Osteoblast (primary cell): ENCODE measurements around the gene HECTD3. TPM values are rescaled to one million over a fixed set of nuclear protein-coding genes. Genes with fewer than 3 reads are reported as not detected.

Experiments
- DNase-seq: peaks from one replicate; pipeline ENCODE4 v3.0.0; 2011; ENCODE audit warnings: low spot score, mixed read lengths; ENCODE audit not compliant: insufficient read length; ENCODE audit errors: missing footprints
- H2AFZ ChIP-seq: 2 replicates; pipeline ENCODE4 v1.6.0; 2011; ENCODE audit warnings: mild to moderate bottlenecking, low read length
- H3K27ac ChIP-seq: 2 replicates; pipeline ENCODE4 v1.5.1; 2011; ENCODE audit warnings: mild to moderate bottlenecking, low read depth, low read length, moderate library complexity
- H3K27me3 ChIP-seq: 2 replicates; pipeline ENCODE4 v1.6.0; 2012; ENCODE audit warnings: mild to moderate bottlenecking, control low read depth, inconsistent platforms, low read length, moderate library complexity; ENCODE audit not compliant: insufficient read depth
- H3K36me3 ChIP-seq: 2 replicates; pipeline ENCODE4 v1.5.1; 2011; ENCODE audit warnings: mild to moderate bottlenecking, low read length, control low read depth, moderate library complexity; ENCODE audit not compliant: insufficient read depth
- H3K4me1 ChIP-seq: 2 replicates; pipeline ENCODE4 v1.5.1; 2011; ENCODE audit warnings: mild to moderate bottlenecking, low read length, control low read depth, moderate library complexity; ENCODE audit not compliant: insufficient read depth
- H3K4me2 ChIP-seq: 2 replicates; pipeline ENCODE4 v1.6.0; 2011; ENCODE audit warnings: mild to moderate bottlenecking, low read length; ENCODE audit not compliant: insufficient read depth
- H3K4me3 ChIP-seq: fragments of 200-600 bp; sonication (generic); 3 replicates; pipeline ENCODE4 v1.5.1; 2012; ENCODE audit warnings: mild to moderate bottlenecking, low read length, inconsistent platforms; ENCODE audit not compliant: insufficient read depth
- H3K79me2 ChIP-seq: 2 replicates; pipeline ENCODE4 v1.6.0; 2012; ENCODE audit warnings: mild to moderate bottlenecking, low read length, control low read depth, inconsistent platforms; ENCODE audit not compliant: insufficient read depth
- H3K9me3 ChIP-seq: 2 replicates; pipeline ENCODE4 v1.5.1; 2011; ENCODE audit warnings: low read depth, low read length, control low read depth
- H4K20me1 ChIP-seq: 2 replicates; pipeline ENCODE4 v1.6.0; 2012; ENCODE audit warnings: mild to moderate bottlenecking, low read length, control low read depth; ENCODE audit not compliant: insufficient read depth
- CTCF ChIP-seq: IDR thresholded peaks from 2 replicates; pipeline ENCODE4 v1.5.1; 2011; ENCODE audit warnings: mild to moderate bottlenecking, low read depth, low read length, moderate library complexity; ENCODE audit errors: extremely low read depth
- total RNA-seq: library from RNA; depleted of rRNA; stranded (reverse); fragments of >200 nt; gene quantifications from 2 replicates; pipeline ENCODE4 v1.2.3, GENCODE V29; 2012

Gene HECTD3
- total RNA-seq, 1 donor = 26.1 TPM

DNA sequence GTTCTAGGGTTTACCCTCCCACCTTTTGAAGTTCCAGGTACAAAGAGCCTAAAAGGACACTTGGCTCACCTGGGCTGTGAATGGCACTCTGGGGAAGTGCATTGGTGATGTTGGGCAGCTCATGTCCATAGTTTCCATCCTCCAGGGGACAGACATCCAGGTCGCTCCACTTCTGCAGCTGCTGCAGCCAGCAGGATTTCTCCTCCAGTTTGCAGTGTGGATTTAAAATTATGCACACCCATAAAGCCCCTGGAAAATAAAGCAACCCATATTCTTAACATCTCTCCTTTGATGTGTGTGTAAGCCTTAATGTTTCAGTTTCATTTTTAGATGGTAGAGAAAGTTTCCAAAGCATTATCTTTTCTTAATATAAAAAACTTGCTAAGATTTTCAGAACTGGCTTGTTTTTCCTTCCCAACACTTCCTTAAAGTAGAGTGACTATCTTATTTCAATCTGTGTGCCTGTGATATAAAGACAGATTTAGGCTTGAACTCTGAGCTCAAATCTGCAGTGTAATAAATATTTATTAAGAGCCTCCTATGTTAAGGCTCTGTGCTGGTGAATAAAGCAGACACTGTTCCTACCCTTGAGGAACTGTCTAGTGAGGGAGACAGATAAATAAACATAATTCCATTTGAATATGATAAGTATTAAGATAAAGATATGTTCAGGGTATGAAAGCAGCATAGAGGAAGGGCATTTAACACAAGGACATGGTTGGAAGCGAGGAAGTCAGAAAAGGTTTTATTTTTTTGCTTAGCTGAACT lies 40.1 kb upstream of the HECTD3 start:
- Histone ChIP-seq H3K4me2 (no peak overlapping the region), H3K36me3 (no peaks in the 10 kb centered on the region), H3K79me2 (no peaks in the 10 kb centered on the region), H3K27me3 (no peaks in the 10 kb centered on the region), H3K4me3 (no peak overlapping the region), H3K4me1 (no peaks in the 10 kb centered on the region), H3K27ac (no peak overlapping the region), H3K9me3 (no peaks in the 10 kb centered on the region), H4K20me1 (no peaks in the 10 kb centered on the region), H2AFZ (no peak overlapping the region)
- TF ChIP-seq CTCF = no peak
- DNase-seq = no peak

DNA sequence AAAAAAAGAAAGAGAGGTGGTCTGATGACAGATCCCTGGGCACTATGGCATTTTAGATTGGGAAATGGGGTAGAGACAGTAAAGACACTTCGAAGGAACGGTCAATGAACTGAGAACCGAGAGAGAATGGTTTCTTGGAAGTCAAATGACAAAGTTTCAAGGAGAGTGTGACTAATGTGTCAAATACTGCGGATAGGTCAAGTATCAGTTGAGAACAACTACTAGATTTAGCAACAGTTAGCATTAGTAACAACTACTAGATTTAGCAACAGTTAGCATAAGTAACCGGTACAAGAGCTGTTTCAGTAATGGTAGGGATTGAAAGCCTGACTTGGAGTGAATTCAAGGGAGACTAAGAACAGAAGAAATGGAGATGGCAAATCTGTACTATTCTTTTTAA lies 35.9 kb upstream of the HECTD3 start:
- no peak for DNase-seq
- Histone ChIP-seq H2AFZ (no peak overlapping the region), H3K4me3 (no peak overlapping the region), H3K36me3 (no peaks in the 10 kb centered on the region), H3K9me3 (no peaks in the 10 kb centered on the region), H3K79me2 (no peaks in the 10 kb centered on the region), H3K27ac (no peak overlapping the region), H3K4me2 (no peak overlapping the region), H3K4me1 (no peaks in the 10 kb centered on the region), H3K27me3 (no peaks in the 10 kb centered on the region), H4K20me1 (no peaks in the 10 kb centered on the region)
- TF ChIP-seq CTCF = no peak

DNA sequence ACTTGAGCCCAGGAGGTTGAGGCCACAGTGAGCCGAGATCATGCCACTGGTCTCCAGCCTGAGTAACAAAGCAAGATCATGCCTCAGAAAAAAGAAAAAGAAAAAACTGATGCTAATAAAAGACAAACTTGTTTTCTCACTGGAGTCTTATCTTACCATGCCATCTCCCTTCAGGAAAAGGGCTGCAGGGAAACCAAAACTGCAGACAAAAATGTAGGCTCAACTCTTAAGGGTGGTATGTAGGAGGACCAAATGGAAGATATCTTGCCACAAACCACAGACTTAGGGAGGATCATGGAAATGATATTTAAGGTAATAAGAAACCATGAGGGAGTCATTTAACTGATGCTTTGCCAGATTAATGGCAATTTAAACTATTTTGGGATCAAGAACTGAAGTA lies 33.8 kb upstream of the HECTD3 start:
- H3K4me3 ChIP-seq = no peak overlapping the region
- DNase-seq = no peak
- H2AFZ ChIP-seq = no peak overlapping the region
- no peaks in the 10 kb centered on the region for H3K27me3 ChIP-seq
- no peak for TF ChIP-seq CTCF
- no peaks in the 10 kb centered on the region for H4K20me1 ChIP-seq
- H3K27ac ChIP-seq = no peak overlapping the region
- no peaks in the 10 kb centered on the region for H3K9me3 ChIP-seq
- H3K36me3 ChIP-seq = no peaks in the 10 kb centered on the region
- no peaks in the 10 kb centered on the region for H3K4me1 ChIP-seq
- no peaks in the 10 kb centered on the region for H3K79me2 ChIP-seq
- no peak overlapping the region for H3K4me2 ChIP-seq

DNA sequence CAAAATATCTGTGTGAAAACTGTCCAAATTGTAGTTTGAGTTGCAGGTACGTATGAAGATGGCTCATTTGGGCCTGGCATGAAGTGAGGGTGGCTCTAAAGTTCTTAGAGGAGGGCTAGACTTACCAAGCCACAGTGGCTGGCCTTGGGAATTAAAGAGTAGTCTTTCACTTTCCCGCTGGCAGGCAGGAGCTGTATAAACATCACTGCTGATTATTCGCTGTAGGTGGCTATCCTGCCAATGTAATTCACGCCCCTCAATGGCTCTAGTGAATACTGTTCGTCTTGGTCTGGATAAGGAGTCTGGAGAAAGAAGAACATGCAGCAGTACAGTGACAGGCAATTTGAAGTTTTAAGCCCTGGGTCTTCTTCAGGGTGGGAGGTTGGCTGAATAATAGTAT lies 32.0 kb upstream of the HECTD3 start:
- Histone ChIP-seq H3K27ac (no peak overlapping the region), H3K9me3 (no peaks in the 10 kb centered on the region), H3K36me3 (no peaks in the 10 kb centered on the region), H3K4me1 (no peaks in the 10 kb centered on the region), H3K4me2 (no peak overlapping the region), H2AFZ (no peak overlapping the region), H3K4me3 (no peak overlapping the region), H4K20me1 (no peaks in the 10 kb centered on the region), H3K79me2 (no peaks in the 10 kb centered on the region), H3K27me3 (no peaks in the 10 kb centered on the region)
- no peak for DNase-seq
- TF ChIP-seq CTCF = no peak
